K562 (cell line): ENCODE results near the gene MAD1L1. TPM values are rescaled to one million over a fixed set of nuclear protein-coding genes. Genes with fewer than 3 reads are reported as not detected.

Experiments
- ATAC-seq: fragments of 200-7000 bp; cut with Tn5 transposase; 3 replicates; pipeline ENCODE4 v1.9.1; 2020; ENCODE audit warnings: moderate library complexity
- BruUV-seq: library from RNA; stranded (reverse); fragments of 400-500 nt; replicated peaks from 2 replicates; lab custom pipeline; 2021; lab: Mats Ljungman, UMichigan
- CTCF ChIA-PET: fragments of 300-600 bp; formaldehyde crosslinking; extraction: SDS; loops from one replicate; lab custom pipeline; 2021; ENCODE audit warnings: low intra/inter-chr PET ratio; lab: Yijun Ruan, JAX
- POLR2A ChIA-PET: fragments of 300-600, 350-650 bp; sonication (Branson Sonifier 250); formaldehyde crosslinking; extraction: SDS; loops from one replicate; lab custom pipeline; 2021; ENCODE audit warnings: antibody characterized with exemption, inconsistent platforms; lab: Yijun Ruan, JAX
- DNase-seq, 4 experiments: peaks; one replicate each; pipeline versions ENCODE4 v3.0.0 to v3.0.0-alpha.2; 2011 to 2018; ENCODE audit warnings: low spot score in 3 of 4, mixed read lengths in 3 of 4; ENCODE audit errors: extremely low read depth in 1 of 4
- FAIRE-seq: peaks from 2 replicates; lab custom pipeline; 2011; peaks lifted over from hg19 to GRCh38; lab: Jason Lieb, UNC
- H2AFZ ChIP-seq: 2 replicates; pipeline ENCODE4 v1.6.0; 2011; ENCODE audit warnings: low read depth, low read length, control low read depth, inconsistent platforms
- H3K27ac ChIP-seq: fragments of 200-600 bp; 3 replicates; pipeline ENCODE4 v1.8.0; 2011; ENCODE audit warnings: low read depth, mild to moderate bottlenecking, control low read depth, inconsistent platforms, low read length, moderate library complexity, mixed read lengths; ENCODE audit errors: extremely low read depth
- H3K27me3 ChIP-seq, 2 experiments: fragments of 300-600 bp in 1 of 2; 2 replicates in 1 of 2; 3 replicates in 1 of 2; pipeline versions ENCODE4 v1.6.0 to v1.8.0; 2011; ENCODE audit warnings: inconsistent platforms in 2 of 2, low read length in 2 of 2, mild to moderate bottlenecking in 1 of 2, mixed read lengths in 1 of 2, moderate library complexity in 1 of 2; ENCODE audit not compliant: control insufficient read depth in 2 of 2, insufficient read depth in 2 of 2
- H3K36me3 ChIP-seq: fragments of 300-600 bp; 3 replicates; pipeline ENCODE4 v1.8.0; 2011; ENCODE audit warnings: mild to moderate bottlenecking, low read length, inconsistent platforms; ENCODE audit not compliant: control insufficient read depth, insufficient read depth
- H3K4me1 ChIP-seq, 2 experiments: fragments of 200-600 bp in 1 of 2; replicated peaks in 1 of 2; 2 replicates in 1 of 2; 3 replicates in 1 of 2; pipeline versions ENCODE4 v1.5.1 to v1.8.0; 2011; ENCODE audit warnings: inconsistent platforms in 2 of 2, low read length in 2 of 2, mild to moderate bottlenecking in 1 of 2, mixed read lengths in 1 of 2, moderate library complexity in 1 of 2; ENCODE audit not compliant: control insufficient read depth in 2 of 2, insufficient read depth in 2 of 2
- H3K4me2 ChIP-seq: 2 replicates; pipeline ENCODE4 v1.6.1; 2011; ENCODE audit warnings: low read length, control low read depth, inconsistent platforms, mixed read lengths; ENCODE audit not compliant: insufficient read depth
- H3K4me3 ChIP-seq: fragments of 200-600 bp; sonication (generic), shearing (Covaris generic); 2 replicates; pipeline ENCODE4 v1.5.1; 2016; ENCODE audit warnings: control low read depth, inconsistent platforms
- H3K79me2 ChIP-seq: fragments of 200-600 bp; 3 replicates; pipeline ENCODE4 v1.8.0; 2011; ENCODE audit warnings: low read length, inconsistent platforms; ENCODE audit not compliant: control insufficient read depth, insufficient read depth
- H3K9ac ChIP-seq, 2 experiments: 2 replicates each; pipeline versions ENCODE4 v1.6.0 to v1.6.1; 2011; ENCODE audit warnings: low read depth in 2 of 2, low read length in 2 of 2, control low read depth in 1 of 2, inconsistent platforms in 1 of 2, mild to moderate bottlenecking in 1 of 2, mixed read lengths in 1 of 2; ENCODE audit not compliant: insufficient read depth in 1 of 2
- H3K9me1 ChIP-seq: one replicate; pipeline ENCODE4 v1.6.0; 2011; ENCODE audit warnings: inconsistent platforms, mild to moderate bottlenecking, low read length, moderate library complexity; ENCODE audit not compliant: control insufficient read depth, insufficient read depth
- H3K9me3 ChIP-seq: replicated peaks from 2 replicates; pipeline ENCODE4 v1.5.1; 2011; ENCODE audit warnings: low read depth, low read length, inconsistent platforms; ENCODE audit not compliant: control insufficient read depth, insufficient read depth
- H4K20me1 ChIP-seq: replicated peaks from 2 replicates; pipeline ENCODE4 v1.6.1; 2011; ENCODE audit warnings: low read length, inconsistent platforms, mixed read lengths; ENCODE audit not compliant: control insufficient read depth, insufficient read depth
- C11orf30 ChIP-seq: fragments of 450-650 bp; IDR thresholded peaks from 2 replicates; pipeline ENCODE4 v1.6.1; 2016; ENCODE audit warnings: low read depth, mild to moderate bottlenecking
- ESRRA ChIP-seq: fragments of 450-650 bp; IDR thresholded peaks from 2 replicates; pipeline ENCODE4 v1.6.1; 2014; ENCODE audit warnings: low read depth, mild to moderate bottlenecking, moderate library complexity, borderline replicate concordance
- L3MBTL2 ChIP-seq: fragments of 450-650 bp; IDR thresholded peaks from 2 replicates; pipeline ENCODE4 v1.6.1; 2016; ENCODE audit warnings: mild to moderate bottlenecking, moderate library complexity
- POLR2A ChIP-seq: fragments of 450-650 bp; conservative IDR thresholded peaks from 2 replicates; pipeline ENCODE4 v1.6.1; 2016
- RAD21 ChIP-seq, 2 experiments: fragments of 250-450 bp in 1 of 2; fragments of 450-650 bp in 1 of 2; sonication (Bioruptor Pico) in 1 of 2; formaldehyde crosslinking in 1 of 2; IDR thresholded peaks in 1 of 2; conservative IDR thresholded peaks in 1 of 2; 2 replicates each; pipeline versions ENCODE4 v1.4.0 to v1.8.0; 2020 to 2022; ENCODE audit warnings: mild to moderate bottlenecking in 2 of 2, moderate library complexity in 1 of 2
- TCF3 ChIP-seq: sonication (generic); formaldehyde crosslinking; IDR thresholded peaks from 2 replicates; pipeline ENCODE4 v1.4.0; 2020; ENCODE audit warnings: mild to moderate bottlenecking, missing genetic modification reagents
- ZNF197 ChIP-seq: fragments of 200-800 bp; sonication (Bioruptor generic); IDR thresholded peaks from 2 replicates; pipeline ENCODE4 v1.6.1; 2016; ENCODE audit warnings: low read depth, missing genetic modification characterization, missing compliant biosample characterization
- ZNF717 ChIP-seq: fragments of 250-450 bp; sonication (Bioruptor Pico); IDR thresholded peaks from 2 replicates; pipeline ENCODE4 v1.5.0; 2021
- ZNF778 ChIP-seq: fragments of 450-650 bp; formaldehyde crosslinking; IDR thresholded peaks from 2 replicates; pipeline ENCODE4 v1.4.0; 2020; ENCODE audit warnings: mild to moderate bottlenecking, moderate library complexity
- WGBS: fragments of 100-300 bp; shearing (Covaris generic); methylation state at CpG from one replicate; pipeline ENCODE4 v1.1.6; 2016; ENCODE audit warnings: low coverage, mixed read lengths; ENCODE audit not compliant: insufficient coverage; ENCODE audit errors: missing lambda C conversion rate; 5-methylcytosine and 5-hydroxymethylcytosine counted together
- in situ Hi-C: fragments of 300-500 bp; cut with MboI; formaldehyde crosslinking; loops from 4 replicates; pipeline ENCODE4 v1.15.0; 2018; ENCODE audit warnings: inconsistent platforms, mixed read lengths
- intact Hi-C: fragments of 100-400 bp; cut with micrococcal nuclease; formaldehyde crosslinking; loops from 2 replicates; pipeline ENCODE4 v1.14.2; 2022
- polyA plus RNA-seq, 8 experiments: library from polyadenylated mRNA; depleted of rRNA in 4 of 8; stranded (reverse) in 5 of 8; unstranded in 3 of 8; fragments of >200 nt; fragmentation: Nextera tagmentation in 2 of 8; fragmentation: Illumina TruSeq in 1 of 8; extraction: Ambion mirVana in 2 of 8; extraction: Trizol in 1 of 8; gene quantifications; 2 replicates each; pipeline versions ENCODE4 v1.2.1 to v1.2.3, GENCODE V29; 2011 to 2014; ENCODE audit warnings: inconsistent platforms in 1 of 8, missing spikeins in 1 of 8
- total RNA-seq, 7 experiments: library from RNA; depleted of rRNA in 6 of 7; stranded (reverse); fragments of >200 nt in 6 of 7; fragmentation: Illumina TruSeq in 2 of 7; extraction: Trizol in 2 of 7; gene quantifications; 2 replicates each; pipeline versions ENCODE4 v1.2.1 to v1.2.3, GENCODE V29; 2011 to 2021; ENCODE audit warnings: low replicate concordance in 1 of 7
- TF ChIP-seq, protein P1 (sequence below), 2 experiments: fragments of 450-650 bp; formaldehyde crosslinking in 1 of 2; IDR thresholded peaks; 2 replicates each; pipeline versions ENCODE4 v1.4.0 to v1.6.1; 2014 to 2020; ENCODE audit warnings: mild to moderate bottlenecking in 2 of 2, borderline replicate concordance in 1 of 2, low read depth in 1 of 2
- TF ChIP-seq, protein P2 (sequence below): IDR thresholded peaks from 2 replicates; pipeline ENCODE4 v1.6.1; 2011; ENCODE audit warnings: borderline replicate concordance, low read depth, mild to moderate bottlenecking, moderate library complexity, low read length; ENCODE audit not compliant: insufficient read depth, poor library complexity, severe bottlenecking

Gene MAD1L1
- total and polyA plus RNA-seq, 9 of the 15 experiments (the other 6 are each of a cell fraction or from before 2014, with no cell fraction given) = 1.7 to 89.7 (median 18.0) TPM

GRCh38 chr7:2248984-2249694, 16.4 kb upstream of the MAD1L1 start:
- peaks cover 33% of the 10 kb centered on the region; the same call in 1 of the 3 replicates for H3K36me3 ChIP-seq
- no peak overlapping the region for H3K27ac ChIP-seq
- H3K4me3 ChIP-seq = no peak overlapping the region
- 63% methylated on average over 24 of the region's 24 CpGs for WGBS
- ChIA-PET POLR2A (interaction anchor here (0.6 to 2.5 kb wide), 4 partner anchors 10 to 36 kb away, joined by 3 to 9 read pairs (median 4); no protein-coding TSS in a partner anchor), CTCF (no interaction called here)
- no peak overlapping the region for H2AFZ ChIP-seq
- FAIRE-seq (no peak), DNase-seq (peak in 2 of 4 experiments; percentile 56 to 61), ATAC-seq (peak; percentile 71)
- H3K9me1 ChIP-seq = no peaks in the 10 kb centered on the region
- H3K9ac ChIP-seq = peak overlapping the region in 1 of 2 experiments; percentile 79; a peak in 2 of 4 replicates
- no peaks in the 10 kb centered on the region for H3K79me2 ChIP-seq
- BruUV-seq = no TSS peak
- intact Hi-C loops (no loop called here), in situ Hi-C loops (loop anchor here (5.0 kb wide), 1 partner anchor 98 kb away; no protein-coding TSS in a partner anchor)
- H4K20me1 ChIP-seq = no peaks in the 10 kb centered on the region
- no peak overlapping the region for H3K4me2 ChIP-seq
- no peaks in the 10 kb centered on the region for H3K27me3 ChIP-seq
- no peaks in the 10 kb centered on the region for H3K9me3 ChIP-seq
- peaks cover 9 to 41% of the 10 kb centered on the region in 2 experiments; a peak in 3 of 5 replicates for H3K4me1 ChIP-seq
- TF ChIP-seq ZNF197 (no peak), RAD21 (CRISPR knock-in tag; conservative IDR thresholded peaks at IDR 0.05 in 1 of 2, IDR thresholded peaks at IDR 0.05 in 1 of 2) (peak; percentile 33 to 47; a peak in 3 of 4 replicates), L3MBTL2 (peak; percentile 59), POLR2A (no peak), ZNF717 (no peak), C11orf30 (no peak), TCF3 (CRISPR knock-in tag) (0 out of 2 replicates have a peak, but pooled peaks have one; percentile 4), ZNF778 (CRISPR knock-in tag) (no peak), ESRRA (peak; percentile 65; the same call in 1 of the 2 replicates)
- TF ChIP-seq, protein P1, sequence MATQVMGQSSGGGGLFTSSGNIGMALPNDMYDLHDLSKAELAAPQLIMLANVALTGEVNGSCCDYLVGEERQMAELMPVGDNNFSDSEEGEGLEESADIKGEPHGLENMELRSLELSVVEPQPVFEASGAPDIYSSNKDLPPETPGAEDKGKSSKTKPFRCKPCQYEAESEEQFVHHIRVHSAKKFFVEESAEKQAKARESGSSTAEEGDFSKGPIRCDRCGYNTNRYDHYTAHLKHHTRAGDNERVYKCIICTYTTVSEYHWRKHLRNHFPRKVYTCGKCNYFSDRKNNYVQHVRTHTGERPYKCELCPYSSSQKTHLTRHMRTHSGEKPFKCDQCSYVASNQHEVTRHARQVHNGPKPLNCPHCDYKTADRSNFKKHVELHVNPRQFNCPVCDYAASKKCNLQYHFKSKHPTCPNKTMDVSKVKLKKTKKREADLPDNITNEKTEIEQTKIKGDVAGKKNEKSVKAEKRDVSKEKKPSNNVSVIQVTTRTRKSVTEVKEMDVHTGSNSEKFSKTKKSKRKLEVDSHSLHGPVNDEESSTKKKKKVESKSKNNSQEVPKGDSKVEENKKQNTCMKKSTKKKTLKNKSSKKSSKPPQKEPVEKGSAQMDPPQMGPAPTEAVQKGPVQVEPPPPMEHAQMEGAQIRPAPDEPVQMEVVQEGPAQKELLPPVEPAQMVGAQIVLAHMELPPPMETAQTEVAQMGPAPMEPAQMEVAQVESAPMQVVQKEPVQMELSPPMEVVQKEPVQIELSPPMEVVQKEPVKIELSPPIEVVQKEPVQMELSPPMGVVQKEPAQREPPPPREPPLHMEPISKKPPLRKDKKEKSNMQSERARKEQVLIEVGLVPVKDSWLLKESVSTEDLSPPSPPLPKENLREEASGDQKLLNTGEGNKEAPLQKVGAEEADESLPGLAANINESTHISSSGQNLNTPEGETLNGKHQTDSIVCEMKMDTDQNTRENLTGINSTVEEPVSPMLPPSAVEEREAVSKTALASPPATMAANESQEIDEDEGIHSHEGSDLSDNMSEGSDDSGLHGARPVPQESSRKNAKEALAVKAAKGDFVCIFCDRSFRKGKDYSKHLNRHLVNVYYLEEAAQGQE (IDR thresholded peaks at IDR 0.05; ENCODE audit: borderline replicate concordance) = peak; percentile 27; the same call in 1 of the 2 replicates
- TF ChIP-seq, protein P1 (CRISPR knock-in tag; IDR thresholded peaks at IDR 0.05; ENCODE audit: low read depth) = no peak
- TF ChIP-seq, protein P2, sequence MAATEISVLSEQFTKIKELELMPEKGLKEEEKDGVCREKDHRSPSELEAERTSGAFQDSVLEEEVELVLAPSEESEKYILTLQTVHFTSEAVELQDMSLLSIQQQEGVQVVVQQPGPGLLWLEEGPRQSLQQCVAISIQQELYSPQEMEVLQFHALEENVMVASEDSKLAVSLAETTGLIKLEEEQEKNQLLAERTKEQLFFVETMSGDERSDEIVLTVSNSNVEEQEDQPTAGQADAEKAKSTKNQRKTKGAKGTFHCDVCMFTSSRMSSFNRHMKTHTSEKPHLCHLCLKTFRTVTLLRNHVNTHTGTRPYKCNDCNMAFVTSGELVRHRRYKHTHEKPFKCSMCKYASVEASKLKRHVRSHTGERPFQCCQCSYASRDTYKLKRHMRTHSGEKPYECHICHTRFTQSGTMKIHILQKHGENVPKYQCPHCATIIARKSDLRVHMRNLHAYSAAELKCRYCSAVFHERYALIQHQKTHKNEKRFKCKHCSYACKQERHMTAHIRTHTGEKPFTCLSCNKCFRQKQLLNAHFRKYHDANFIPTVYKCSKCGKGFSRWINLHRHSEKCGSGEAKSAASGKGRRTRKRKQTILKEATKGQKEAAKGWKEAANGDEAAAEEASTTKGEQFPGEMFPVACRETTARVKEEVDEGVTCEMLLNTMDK = no peak
